VCaP (cell line): ENCODE measurements around the gene CYP1A1.

ENCODE experiments used
- H3K27ac ChIP-seq: fragments of 450-650 bp; 2 replicates; pipeline ENCODE4 v1.5.1; 2017
- TF ChIP-seq, protein P1 (sequence below): fragments of 450-650 bp; conservative IDR thresholded peaks from 2 replicates; pipeline ENCODE4 v1.5.1; 2017; ENCODE audit warnings: mild to moderate bottlenecking, moderate library complexity

The CYP1A1 gene

DNA sequence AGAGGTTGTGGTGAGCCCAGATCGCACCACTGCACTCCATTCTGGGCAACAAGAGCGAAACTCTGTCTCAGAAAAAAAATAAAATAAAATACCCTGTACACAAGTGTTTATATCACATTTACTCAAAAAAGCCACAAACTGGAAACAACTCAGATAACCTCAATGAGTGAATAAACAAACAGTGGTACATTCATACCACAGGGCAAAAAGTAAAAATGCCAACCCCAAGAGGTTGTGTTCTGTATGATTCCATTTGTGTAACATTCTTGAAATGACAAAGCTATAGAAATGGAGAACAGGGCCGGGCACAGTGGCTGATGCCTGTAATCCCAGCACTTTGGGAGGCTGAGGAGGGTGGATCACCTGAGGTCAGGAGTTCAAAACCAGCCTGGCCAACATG, 42.4 kb downstream of the CYP1A1 start:
- H3K27ac ChIP-seq = no peak overlapping the region
- TF ChIP-seq, protein P1, sequence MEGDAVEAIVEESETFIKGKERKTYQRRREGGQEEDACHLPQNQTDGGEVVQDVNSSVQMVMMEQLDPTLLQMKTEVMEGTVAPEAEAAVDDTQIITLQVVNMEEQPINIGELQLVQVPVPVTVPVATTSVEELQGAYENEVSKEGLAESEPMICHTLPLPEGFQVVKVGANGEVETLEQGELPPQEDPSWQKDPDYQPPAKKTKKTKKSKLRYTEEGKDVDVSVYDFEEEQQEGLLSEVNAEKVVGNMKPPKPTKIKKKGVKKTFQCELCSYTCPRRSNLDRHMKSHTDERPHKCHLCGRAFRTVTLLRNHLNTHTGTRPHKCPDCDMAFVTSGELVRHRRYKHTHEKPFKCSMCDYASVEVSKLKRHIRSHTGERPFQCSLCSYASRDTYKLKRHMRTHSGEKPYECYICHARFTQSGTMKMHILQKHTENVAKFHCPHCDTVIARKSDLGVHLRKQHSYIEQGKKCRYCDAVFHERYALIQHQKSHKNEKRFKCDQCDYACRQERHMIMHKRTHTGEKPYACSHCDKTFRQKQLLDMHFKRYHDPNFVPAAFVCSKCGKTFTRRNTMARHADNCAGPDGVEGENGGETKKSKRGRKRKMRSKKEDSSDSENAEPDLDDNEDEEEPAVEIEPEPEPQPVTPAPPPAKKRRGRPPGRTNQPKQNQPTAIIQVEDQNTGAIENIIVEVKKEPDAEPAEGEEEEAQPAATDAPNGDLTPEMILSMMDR = no peak

DNA sequence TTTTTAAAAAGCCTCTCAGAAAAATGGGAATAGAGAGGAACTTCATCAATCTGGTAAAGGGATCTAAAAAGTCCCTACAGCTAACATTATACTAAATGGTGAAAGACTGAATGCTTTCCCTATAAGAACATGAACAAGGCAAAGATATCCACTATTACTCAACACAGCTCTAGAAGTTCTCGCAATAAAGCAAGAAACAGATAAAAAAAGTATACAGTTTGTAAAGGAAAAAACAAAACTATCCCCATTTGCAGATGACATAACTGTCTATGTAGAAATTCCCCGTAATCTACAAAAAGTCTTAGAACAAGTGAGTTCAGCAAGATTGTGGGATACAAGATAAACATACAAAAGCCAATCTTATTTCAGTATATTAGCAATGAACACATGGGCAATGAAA, 44.9 kb downstream of the CYP1A1 start:
- TF ChIP-seq, protein P1 = no peak
- H3K27ac ChIP-seq = no peak overlapping the region

DNA sequence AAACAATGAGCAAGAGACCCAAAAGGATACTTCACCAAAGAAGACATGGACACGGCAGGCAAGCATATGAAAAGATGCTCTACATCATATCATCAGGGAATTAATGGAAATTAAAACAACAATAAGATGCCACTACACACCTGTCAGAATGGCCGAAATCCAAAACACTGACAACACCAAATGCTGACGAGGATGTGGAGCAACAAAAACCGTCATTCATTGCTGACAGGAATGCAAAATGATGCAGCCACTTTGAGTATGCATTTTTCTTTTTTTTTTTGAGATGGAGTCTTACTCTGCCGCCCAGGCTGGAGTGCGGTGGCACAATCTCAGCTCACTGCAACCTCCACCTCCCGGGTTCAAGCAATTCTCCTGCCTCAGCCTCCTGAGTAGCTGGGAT, 48.5 kb downstream of the CYP1A1 start:
- TF ChIP-seq, protein P1 = no peak
- no peak overlapping the region for H3K27ac ChIP-seq

DNA sequence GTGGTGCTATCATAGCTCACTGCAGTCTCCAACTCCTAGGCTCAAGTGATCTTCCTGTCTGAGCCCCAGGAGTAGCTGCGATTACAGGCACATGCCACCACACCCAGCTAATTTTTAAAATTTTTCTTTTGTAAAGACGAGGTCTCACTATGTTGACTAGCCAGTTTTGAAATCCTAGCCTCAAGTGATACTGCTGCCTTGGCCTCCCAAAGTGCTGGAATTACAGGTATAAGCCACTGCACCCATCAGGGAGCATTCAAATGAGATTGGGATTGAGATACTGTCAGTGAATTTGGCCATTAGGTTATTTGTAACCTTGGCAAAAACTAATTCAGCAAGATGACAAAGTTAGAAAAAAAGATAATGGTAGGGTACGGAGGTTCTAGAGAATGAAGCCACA, 51.2 kb downstream of the CYP1A1 start:
- TF ChIP-seq, protein P1 = no peak
- no peak overlapping the region for H3K27ac ChIP-seq

DNA sequence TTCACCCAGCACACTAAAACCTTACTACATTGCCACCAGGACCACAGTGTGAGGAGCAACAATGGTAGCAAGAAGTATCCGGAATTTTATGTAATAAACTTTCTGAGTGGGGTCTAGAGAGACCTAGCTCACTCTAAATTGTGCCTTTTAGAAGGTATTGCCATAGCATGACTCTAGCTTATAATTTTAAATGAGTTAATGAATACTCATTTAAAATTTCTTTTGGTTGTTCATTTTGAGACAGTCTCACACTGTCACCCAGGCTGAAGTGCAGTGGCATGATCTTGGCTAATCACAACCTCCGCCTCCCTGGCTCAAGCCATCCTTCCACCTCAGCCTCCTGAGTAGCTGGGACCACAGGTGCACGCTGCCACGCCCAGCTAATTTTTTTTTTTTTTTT, 55.7 kb downstream of the CYP1A1 start:
- H3K27ac ChIP-seq = no peak overlapping the region
- TF ChIP-seq, protein P1 = no peak
